K562 (cell line): ENCODE measurements around the gene CTBP2. TPM values are rescaled to one million over a fixed set of nuclear protein-coding genes. Genes with fewer than 3 reads are reported as not detected.

ENCODE experiments used
- ATAC-seq: fragments of 200-7000 bp; cut with Tn5 transposase; 3 replicates; pipeline ENCODE4 v1.9.1; 2020; ENCODE audit warnings: moderate library complexity
- BruUV-seq: library from RNA; stranded (reverse); fragments of 400-500 nt; replicated peaks from 2 replicates; lab custom pipeline; 2021; lab: Mats Ljungman, UMichigan
- CTCF ChIA-PET: fragments of 300-600 bp; formaldehyde crosslinking; extraction: SDS; loops from one replicate; lab custom pipeline; 2021; ENCODE audit warnings: low intra/inter-chr PET ratio; lab: Yijun Ruan, JAX
- POLR2A ChIA-PET: fragments of 300-600, 350-650 bp; sonication (Branson Sonifier 250); formaldehyde crosslinking; extraction: SDS; loops from one replicate; lab custom pipeline; 2021; ENCODE audit warnings: antibody characterized with exemption, inconsistent platforms; lab: Yijun Ruan, JAX
- DNase-seq, 4 experiments: peaks; one replicate each; pipeline versions ENCODE4 v3.0.0 to v3.0.0-alpha.2; 2011 to 2018; ENCODE audit warnings: low spot score in 3 of 4, mixed read lengths in 3 of 4; ENCODE audit errors: extremely low read depth in 1 of 4
- FAIRE-seq: peaks from 2 replicates; lab custom pipeline; 2011; peaks lifted over from hg19 to GRCh38; lab: Jason Lieb, UNC
- H2AFZ ChIP-seq: 2 replicates; pipeline ENCODE4 v1.6.0; 2011; ENCODE audit warnings: low read depth, low read length, control low read depth, inconsistent platforms
- H3K27ac ChIP-seq: fragments of 200-600 bp; 3 replicates; pipeline ENCODE4 v1.8.0; 2011; ENCODE audit warnings: low read depth, mild to moderate bottlenecking, control low read depth, inconsistent platforms, low read length, moderate library complexity, mixed read lengths; ENCODE audit errors: extremely low read depth
- H3K27me3 ChIP-seq, 2 experiments: fragments of 300-600 bp in 1 of 2; 2 replicates in 1 of 2; 3 replicates in 1 of 2; pipeline versions ENCODE4 v1.6.0 to v1.8.0; 2011; ENCODE audit warnings: inconsistent platforms in 2 of 2, low read length in 2 of 2, mild to moderate bottlenecking in 1 of 2, mixed read lengths in 1 of 2, moderate library complexity in 1 of 2; ENCODE audit not compliant: control insufficient read depth in 2 of 2, insufficient read depth in 2 of 2
- H3K36me3 ChIP-seq: fragments of 300-600 bp; 3 replicates; pipeline ENCODE4 v1.8.0; 2011; ENCODE audit warnings: mild to moderate bottlenecking, low read length, inconsistent platforms; ENCODE audit not compliant: control insufficient read depth, insufficient read depth
- H3K4me1 ChIP-seq, 2 experiments: fragments of 200-600 bp in 1 of 2; replicated peaks in 1 of 2; 2 replicates in 1 of 2; 3 replicates in 1 of 2; pipeline versions ENCODE4 v1.5.1 to v1.8.0; 2011; ENCODE audit warnings: inconsistent platforms in 2 of 2, low read length in 2 of 2, mild to moderate bottlenecking in 1 of 2, mixed read lengths in 1 of 2, moderate library complexity in 1 of 2; ENCODE audit not compliant: control insufficient read depth in 2 of 2, insufficient read depth in 2 of 2
- H3K4me2 ChIP-seq: 2 replicates; pipeline ENCODE4 v1.6.1; 2011; ENCODE audit warnings: low read length, control low read depth, inconsistent platforms, mixed read lengths; ENCODE audit not compliant: insufficient read depth
- H3K4me3 ChIP-seq: fragments of 200-600 bp; sonication (generic), shearing (Covaris generic); 2 replicates; pipeline ENCODE4 v1.5.1; 2016; ENCODE audit warnings: control low read depth, inconsistent platforms
- H3K79me2 ChIP-seq: fragments of 200-600 bp; 3 replicates; pipeline ENCODE4 v1.8.0; 2011; ENCODE audit warnings: low read length, inconsistent platforms; ENCODE audit not compliant: control insufficient read depth, insufficient read depth
- H3K9ac ChIP-seq, 2 experiments: 2 replicates each; pipeline versions ENCODE4 v1.6.0 to v1.6.1; 2011; ENCODE audit warnings: low read depth in 2 of 2, low read length in 2 of 2, control low read depth in 1 of 2, inconsistent platforms in 1 of 2, mild to moderate bottlenecking in 1 of 2, mixed read lengths in 1 of 2; ENCODE audit not compliant: insufficient read depth in 1 of 2
- H3K9me1 ChIP-seq: one replicate; pipeline ENCODE4 v1.6.0; 2011; ENCODE audit warnings: inconsistent platforms, mild to moderate bottlenecking, low read length, moderate library complexity; ENCODE audit not compliant: control insufficient read depth, insufficient read depth
- H3K9me3 ChIP-seq: replicated peaks from 2 replicates; pipeline ENCODE4 v1.5.1; 2011; ENCODE audit warnings: low read depth, low read length, inconsistent platforms; ENCODE audit not compliant: control insufficient read depth, insufficient read depth
- H4K20me1 ChIP-seq: replicated peaks from 2 replicates; pipeline ENCODE4 v1.6.1; 2011; ENCODE audit warnings: low read length, inconsistent platforms, mixed read lengths; ENCODE audit not compliant: control insufficient read depth, insufficient read depth
- FOS ChIP-seq: IDR thresholded peaks from 3 replicates; pipeline ENCODE4 v1.6.1; 2011; ENCODE audit not compliant: insufficient read length; ENCODE audit errors: extremely low read depth
- FOXA1 ChIP-seq: fragments of 450-650 bp; IDR thresholded peaks from 2 replicates; pipeline ENCODE4 v1.6.1; 2016; ENCODE audit warnings: mild to moderate bottlenecking, borderline replicate concordance
- RUNX1 ChIP-seq: sonication (generic); IDR thresholded peaks from 2 replicates; pipeline ENCODE4 v1.6.1; 2016; ENCODE audit warnings: antibody characterized with exemption, low read depth
- STAG1 ChIP-seq: sonication (generic); formaldehyde crosslinking; IDR thresholded peaks from 2 replicates; pipeline ENCODE4 v1.5.0; 2020; ENCODE audit warnings: missing genetic modification reagents, borderline replicate concordance
- ZBED1 ChIP-seq: IDR thresholded peaks from 2 replicates; pipeline ENCODE4 v1.6.1; 2014
- WGBS: fragments of 100-300 bp; shearing (Covaris generic); methylation state at CpG from one replicate; pipeline ENCODE4 v1.1.6; 2016; ENCODE audit warnings: low coverage, mixed read lengths; ENCODE audit not compliant: insufficient coverage; ENCODE audit errors: missing lambda C conversion rate; 5-methylcytosine and 5-hydroxymethylcytosine counted together
- in situ Hi-C: fragments of 300-500 bp; cut with MboI; formaldehyde crosslinking; loops from 4 replicates; pipeline ENCODE4 v1.15.0; 2018; ENCODE audit warnings: inconsistent platforms, mixed read lengths
- intact Hi-C: fragments of 100-400 bp; cut with micrococcal nuclease; formaldehyde crosslinking; loops from 2 replicates; pipeline ENCODE4 v1.14.2; 2022
- polyA plus RNA-seq, 8 experiments: library from polyadenylated mRNA; depleted of rRNA in 4 of 8; stranded (reverse) in 5 of 8; unstranded in 3 of 8; fragments of >200 nt; fragmentation: Nextera tagmentation in 2 of 8; fragmentation: Illumina TruSeq in 1 of 8; extraction: Ambion mirVana in 2 of 8; extraction: Trizol in 1 of 8; gene quantifications; 2 replicates each; pipeline versions ENCODE4 v1.2.1 to v1.2.3, GENCODE V29; 2011 to 2014; ENCODE audit warnings: inconsistent platforms in 1 of 8, missing spikeins in 1 of 8
- total RNA-seq, 7 experiments: library from RNA; depleted of rRNA in 6 of 7; stranded (reverse); fragments of >200 nt in 6 of 7; fragmentation: Illumina TruSeq in 2 of 7; extraction: Trizol in 2 of 7; gene quantifications; 2 replicates each; pipeline versions ENCODE4 v1.2.1 to v1.2.3, GENCODE V29; 2011 to 2021; ENCODE audit warnings: low replicate concordance in 1 of 7

CTBP2 gene
- total and polyA plus RNA-seq, 9 of the 15 experiments (the other 6 are each of a cell fraction or from before 2014, with no cell fraction given): 1.3 to 8.8 (median 5.1) TPM

GRCh38 chr10:125203186-125203800 is 42.9 kb upstream of the CTBP2 start:
- no peak for DNase-seq
- Histone ChIP-seq H3K4me1 (no peaks in the 10 kb centered on the region), H3K27ac (no peak overlapping the region), H3K9me3 (no peaks in the 10 kb centered on the region), H3K9me1 (no peaks in the 10 kb centered on the region), H3K27me3 (peaks cover 14 to 44% of the 10 kb centered on the region in 2 experiments; a peak in 4 of 5 replicates), H3K4me3 (no peak overlapping the region), H3K79me2 (no peaks in the 10 kb centered on the region), H2AFZ (no peak overlapping the region), H3K4me2 (no peak overlapping the region), H4K20me1 (no peaks in the 10 kb centered on the region; the same call in 1 of the 2 replicates), H3K36me3 (no peaks in the 10 kb centered on the region), H3K9ac (no peak overlapping the region)
- POLR2A ChIA-PET: interaction anchor here (0.6 kb wide), 1 partner anchor 10 kb away, joined by 3 read pairs; no protein-coding TSS in a partner anchor
- 0% methylated on average over 10 of the region's 10 CpGs for WGBS
- CTCF ChIA-PET: no interaction called here
- intact Hi-C loops: no loop called here
- no peak for ATAC-seq
- no peak for FAIRE-seq
- no TSS peak for BruUV-seq
- in situ Hi-C loops: no loop called here
- TF ChIP-seq RUNX1 (no peak), FOXA1 (no peak), STAG1 (CRISPR knock-in tag) (no peak), FOS (no peak), ZBED1 (no peak)
